Activated T-cell treated with anti-CD3 and anti-CD28 coated beads, Interleukin-2, amount 50 U/mL, for 48 hours (primary cell): ENCODE results near the gene DLG2.
A peak's percentile ranks its signal among the peaks of the same experiment; 100 is the strongest.

Experiments
- DNase-seq, 2 experiments: peaks; one replicate each; pipeline ENCODE4 v3.0.0-alpha.2; 2020

Gene DLG2

DNA sequence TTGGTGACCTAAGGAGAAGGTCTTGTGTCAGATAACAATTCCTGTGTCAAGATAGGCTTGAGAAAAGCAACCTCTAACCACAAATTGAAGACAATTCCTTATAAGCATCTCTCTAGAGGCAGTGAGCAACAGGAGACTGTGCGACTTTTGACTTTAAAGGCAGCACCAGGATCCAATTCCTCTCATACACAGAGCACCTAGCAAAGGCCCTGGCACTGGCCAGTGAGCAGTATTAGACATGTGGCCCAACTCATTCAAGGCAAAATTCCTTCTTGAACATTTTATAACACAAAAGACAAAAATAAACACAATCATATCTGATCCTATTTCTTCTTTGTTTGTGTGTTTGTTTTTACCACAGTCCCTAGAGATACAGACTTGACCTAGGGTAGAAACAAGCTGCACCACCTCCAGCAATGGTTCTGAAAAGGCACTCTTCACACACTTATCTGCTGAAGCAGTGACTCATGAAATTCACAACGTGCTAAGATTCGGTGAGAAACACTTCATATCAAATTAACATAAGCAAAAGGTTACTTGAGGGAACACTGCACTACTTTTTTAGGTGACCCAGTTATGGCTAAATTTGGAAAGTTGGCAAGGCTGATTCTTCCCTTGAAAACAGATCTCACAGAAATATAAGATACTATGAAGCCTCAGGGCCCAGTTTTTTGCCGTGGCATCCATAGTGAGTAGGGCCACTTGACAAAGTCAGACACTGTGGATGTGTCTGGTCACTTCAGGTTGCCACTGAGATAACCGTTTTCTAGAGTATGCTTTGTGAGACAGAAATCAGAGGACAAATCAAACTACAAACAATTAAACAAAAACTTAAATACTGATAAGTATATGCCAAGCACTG, 1018.9 kb downstream of the DLG2 start:
- no peak for DNase-seq

DNA sequence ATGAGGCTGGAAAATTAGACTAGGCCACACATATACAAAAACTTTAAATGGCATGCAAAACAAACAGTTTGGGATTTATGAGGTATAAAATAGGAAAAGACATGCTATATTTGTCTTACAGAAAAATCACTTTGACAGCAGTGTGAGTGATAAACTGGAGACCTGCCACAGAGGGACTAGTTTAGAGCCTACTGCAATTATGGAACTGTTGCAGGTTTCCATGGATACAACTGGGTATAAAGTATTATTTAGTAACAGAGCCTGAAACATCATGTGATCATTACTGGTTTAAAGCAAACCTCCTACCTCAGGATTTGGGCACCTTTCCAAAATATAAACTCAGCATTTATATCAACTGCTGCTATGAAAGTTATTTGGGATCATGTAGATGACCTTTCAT, 1032.5 kb downstream of the DLG2 start:
- DNase-seq: no peak

GRCh38 chr11:84590106-84590505, 1037.0 kb downstream of the DLG2 start:
- no peak for DNase-seq

DNA sequence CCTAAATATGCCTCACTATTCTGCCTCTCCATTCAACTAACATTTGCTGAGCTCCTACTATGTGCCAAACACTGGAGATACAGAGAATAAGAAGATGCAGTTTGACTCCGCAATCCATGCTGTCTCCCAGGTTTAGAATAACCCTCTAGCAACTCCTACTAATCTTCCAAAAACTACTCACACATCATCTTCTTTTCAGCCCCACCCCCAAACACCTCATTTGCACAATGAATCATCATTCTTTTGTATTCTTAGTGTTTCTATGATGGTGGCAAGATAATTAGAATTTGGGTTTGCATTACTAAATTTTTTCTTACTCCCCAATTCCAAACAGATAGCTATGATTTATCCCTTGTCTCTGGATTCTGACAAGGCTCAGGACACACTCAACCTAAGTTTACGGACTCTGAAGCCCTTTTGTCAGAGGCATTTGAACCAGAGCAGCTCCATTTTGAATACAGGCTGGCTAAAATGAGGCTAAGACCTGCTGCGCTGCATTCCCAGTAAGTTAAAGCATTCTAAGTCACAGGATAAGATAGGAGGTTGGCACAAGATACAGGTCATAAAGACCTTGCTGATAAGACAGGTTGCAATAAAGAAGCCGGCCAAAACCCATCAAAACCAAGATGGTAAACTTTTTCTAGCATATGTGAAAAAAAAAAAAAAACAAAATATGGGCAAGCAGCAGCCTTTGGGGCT, 1038.9 kb downstream of the DLG2 start:
- no peak for DNase-seq

- no peak for DNase-seq
These were observed 1044.0 kb downstream of the DLG2 start for GRCh38 chr11:84583106-84583505.

DNA sequence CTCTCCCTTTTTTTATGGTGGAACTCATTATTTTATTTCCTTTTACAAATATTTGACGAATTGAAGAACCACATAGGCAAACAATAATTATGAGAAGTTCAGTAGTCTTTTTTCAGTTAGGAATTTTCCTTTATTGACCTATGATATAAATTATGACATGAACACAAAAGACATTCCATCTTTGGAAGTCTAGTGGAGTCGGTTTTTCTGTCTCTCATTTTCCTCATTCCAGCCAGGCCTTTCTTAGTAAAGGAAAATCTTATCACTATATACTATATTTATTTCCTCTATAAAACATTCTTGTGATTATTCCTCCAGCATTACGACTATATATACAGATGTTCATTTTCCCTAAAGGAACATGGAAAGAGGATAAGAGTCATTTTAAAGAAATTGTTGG, 1046.1 kb downstream of the DLG2 start:
- DNase-seq: no peak

DNA sequence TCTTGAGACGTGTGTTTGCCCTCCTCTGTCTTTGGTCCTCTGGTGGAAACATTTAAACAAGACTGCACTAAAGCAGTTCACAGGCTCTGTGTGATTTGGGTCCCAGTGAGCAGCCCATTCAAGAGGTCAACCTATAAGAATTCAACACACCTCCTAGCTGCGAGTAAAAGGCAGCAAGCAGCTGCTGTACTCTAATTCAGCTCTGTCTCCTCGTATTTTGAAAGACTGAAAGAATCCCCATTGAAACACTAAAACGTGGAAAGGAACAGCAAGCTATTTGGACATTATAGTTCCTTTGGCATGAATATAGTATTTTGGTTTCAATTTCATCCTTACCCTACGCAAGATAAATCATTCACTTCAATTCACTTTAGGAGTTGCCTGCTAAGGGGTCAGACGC, 1046.7 kb downstream of the DLG2 start:
- no peak for DNase-seq

- no peak for DNase-seq
These were observed 1053.3 kb downstream of the DLG2 start for GRCh38 chr11:84573868-84574267.

DNA sequence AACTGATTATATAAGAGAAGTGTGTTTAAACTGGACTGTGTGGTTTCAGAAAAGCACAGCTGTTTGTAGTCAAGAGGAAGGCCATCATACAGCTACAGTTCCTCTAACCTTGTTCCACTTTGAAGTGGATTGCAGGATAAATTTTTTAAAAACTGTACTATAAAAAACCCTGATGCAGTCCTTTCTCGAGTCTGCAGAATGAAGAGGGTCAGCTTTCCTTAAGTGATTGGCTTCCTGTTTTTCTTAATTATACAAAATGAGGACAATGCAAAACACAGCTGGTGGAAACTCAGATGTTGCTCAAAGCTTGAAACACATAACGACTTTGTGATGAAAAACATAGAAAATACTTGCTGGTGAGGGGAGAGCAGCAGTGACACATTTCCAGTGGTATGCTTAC, 1060.5 kb downstream of the DLG2 start:
- no peak for DNase-seq

GRCh38 chr11:84564867-84565184, 1062.3 kb downstream of the DLG2 start:
- no peak for DNase-seq

- peak; percentile 24 to 35 for DNase-seq
These were observed 1062.8 kb downstream of the DLG2 start for GRCh38 chr11:84564180-84564866.

DNA sequence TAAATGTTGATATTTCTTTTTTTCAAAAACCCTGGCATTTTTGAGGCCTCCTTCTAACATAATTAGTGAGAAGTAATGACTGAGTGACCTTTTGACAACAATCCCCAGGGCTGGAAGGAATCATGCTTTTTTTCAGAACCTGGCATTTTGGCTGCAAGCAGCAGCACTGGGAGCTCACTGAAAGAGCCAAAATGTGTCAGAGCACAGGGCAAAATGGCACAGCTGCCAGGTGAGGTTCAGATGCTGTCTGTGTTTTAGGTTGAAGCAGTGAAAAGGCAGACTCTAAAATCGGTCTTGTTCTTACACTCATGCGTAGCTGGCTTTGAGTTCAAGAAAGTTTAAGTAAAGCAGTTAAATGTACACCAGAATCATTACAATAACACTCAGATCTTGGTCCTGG, 1063.8 kb downstream of the DLG2 start:
- DNase-seq: no peak

- DNase-seq: no peak
These were observed 1066.9 kb downstream of the DLG2 start for GRCh38 chr11:84560206-84560605.

GRCh38 chr11:84558085-84558905, 1068.8 kb downstream of the DLG2 start:
- no peak for DNase-seq

DNA sequence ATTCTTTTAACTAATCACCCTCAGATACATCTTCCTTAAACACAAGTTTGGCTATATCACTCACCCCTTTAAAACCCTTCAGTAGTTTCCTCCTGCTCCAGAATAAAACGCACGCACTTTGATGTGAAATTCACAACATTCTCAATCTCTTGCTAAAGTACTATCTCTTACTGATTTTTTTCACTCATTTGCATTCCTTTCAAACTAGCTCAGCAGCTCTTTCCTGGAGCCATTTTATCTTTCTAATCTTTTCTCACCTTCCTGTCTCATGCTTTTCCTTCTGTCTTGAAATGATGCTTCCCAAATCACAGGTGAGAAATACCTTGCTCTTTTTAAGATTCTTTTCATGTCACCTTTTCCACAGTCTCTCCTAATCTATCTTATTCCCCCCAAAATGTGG, 1074.4 kb downstream of the DLG2 start:
- DNase-seq: no peak

GRCh38 chr11:84549217-84549616, 1077.9 kb downstream of the DLG2 start:
- DNase-seq: no peak

- DNase-seq: no peak
These were observed 1082.6 kb downstream of the DLG2 start for GRCh38 chr11:84544566-84544965.

DNA sequence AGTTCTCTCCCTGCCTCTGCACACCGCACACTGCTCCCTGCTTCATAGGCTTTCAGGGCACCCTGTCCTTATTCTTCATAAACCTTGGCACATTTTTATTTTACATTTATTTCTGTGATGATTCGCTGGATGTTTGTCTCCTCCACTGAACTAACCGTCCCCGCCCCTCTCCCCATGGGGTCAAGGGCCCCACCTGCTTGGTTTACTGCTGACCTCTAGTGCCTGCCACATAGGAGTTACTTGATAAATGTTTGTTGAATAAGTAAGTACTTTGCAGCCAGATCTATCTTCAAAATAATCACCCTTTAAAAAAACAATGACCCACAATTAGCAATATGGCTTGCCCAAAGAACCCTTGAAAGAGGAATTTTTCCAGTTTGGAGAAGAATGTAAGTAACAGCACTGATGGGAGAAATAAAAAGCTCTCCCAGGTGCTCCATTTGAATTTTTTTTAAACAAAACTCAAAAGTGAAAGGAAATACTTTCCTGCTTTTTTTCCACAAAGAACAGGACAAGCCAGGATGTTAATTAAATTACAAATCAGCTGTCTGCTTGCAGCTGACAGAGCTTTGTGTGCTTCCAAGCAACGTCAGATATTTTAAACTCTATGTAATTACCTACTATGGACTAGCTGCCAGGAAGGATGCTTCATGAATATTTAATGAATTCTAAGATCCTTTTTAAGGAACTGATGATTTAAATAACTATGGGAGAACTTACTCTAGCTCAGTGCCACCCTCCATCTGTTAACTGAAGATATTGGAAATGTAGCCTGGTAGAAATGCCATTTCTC, 1083.6 kb downstream of the DLG2 start:
- DNase-seq: no peak

- DNase-seq: no peak
These were observed 1085.3 kb downstream of the DLG2 start for GRCh38 chr11:84541731-84542340.

- DNase-seq: no peak
These were observed 1090.7 kb downstream of the DLG2 start for GRCh38 chr11:84536456-84536855.

- DNase-seq: no peak
These were observed 1094.8 kb downstream of the DLG2 start for GRCh38 chr11:84532364-84532763.

GRCh38 chr11:84526250-84526649, 1100.9 kb downstream of the DLG2 start:
- no peak for DNase-seq
